ENCODE data around the gene CHST9. TPM values are rescaled to one million over a fixed set of nuclear protein-coding genes. Genes with fewer than 3 reads are reported as not detected.
A peak's percentile ranks its signal among the peaks of the same experiment; 100 is the strongest.

Gene CHST9
- total and polyA plus RNA-seq, 2 of the 13 experiments (the other 11 are each of a cell fraction or from before 2014, with no cell fraction given), result 3.2 to 9.6 TPM

DNA sequence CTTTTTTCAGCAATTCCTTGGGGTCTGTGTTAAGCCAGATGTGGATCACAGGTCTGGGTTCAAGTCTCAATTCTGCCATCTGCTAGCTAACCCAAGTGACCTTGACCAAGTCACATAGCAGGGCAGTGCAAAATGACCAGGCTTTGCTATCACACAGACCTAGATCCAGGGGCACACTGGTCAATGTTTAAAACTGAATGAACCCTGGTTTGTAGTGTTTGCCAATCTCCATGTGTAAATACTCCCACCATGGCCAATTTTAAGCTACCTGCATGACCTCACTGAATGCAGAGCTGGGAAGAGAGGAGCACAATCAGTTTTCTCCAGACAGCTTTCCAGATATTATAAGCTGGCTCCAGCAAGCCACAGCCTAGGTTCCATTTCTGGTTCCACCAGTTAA lies 142.9 kb downstream of the CHST9 start (continued):
- TF ChIP-seq, protein P1, sequence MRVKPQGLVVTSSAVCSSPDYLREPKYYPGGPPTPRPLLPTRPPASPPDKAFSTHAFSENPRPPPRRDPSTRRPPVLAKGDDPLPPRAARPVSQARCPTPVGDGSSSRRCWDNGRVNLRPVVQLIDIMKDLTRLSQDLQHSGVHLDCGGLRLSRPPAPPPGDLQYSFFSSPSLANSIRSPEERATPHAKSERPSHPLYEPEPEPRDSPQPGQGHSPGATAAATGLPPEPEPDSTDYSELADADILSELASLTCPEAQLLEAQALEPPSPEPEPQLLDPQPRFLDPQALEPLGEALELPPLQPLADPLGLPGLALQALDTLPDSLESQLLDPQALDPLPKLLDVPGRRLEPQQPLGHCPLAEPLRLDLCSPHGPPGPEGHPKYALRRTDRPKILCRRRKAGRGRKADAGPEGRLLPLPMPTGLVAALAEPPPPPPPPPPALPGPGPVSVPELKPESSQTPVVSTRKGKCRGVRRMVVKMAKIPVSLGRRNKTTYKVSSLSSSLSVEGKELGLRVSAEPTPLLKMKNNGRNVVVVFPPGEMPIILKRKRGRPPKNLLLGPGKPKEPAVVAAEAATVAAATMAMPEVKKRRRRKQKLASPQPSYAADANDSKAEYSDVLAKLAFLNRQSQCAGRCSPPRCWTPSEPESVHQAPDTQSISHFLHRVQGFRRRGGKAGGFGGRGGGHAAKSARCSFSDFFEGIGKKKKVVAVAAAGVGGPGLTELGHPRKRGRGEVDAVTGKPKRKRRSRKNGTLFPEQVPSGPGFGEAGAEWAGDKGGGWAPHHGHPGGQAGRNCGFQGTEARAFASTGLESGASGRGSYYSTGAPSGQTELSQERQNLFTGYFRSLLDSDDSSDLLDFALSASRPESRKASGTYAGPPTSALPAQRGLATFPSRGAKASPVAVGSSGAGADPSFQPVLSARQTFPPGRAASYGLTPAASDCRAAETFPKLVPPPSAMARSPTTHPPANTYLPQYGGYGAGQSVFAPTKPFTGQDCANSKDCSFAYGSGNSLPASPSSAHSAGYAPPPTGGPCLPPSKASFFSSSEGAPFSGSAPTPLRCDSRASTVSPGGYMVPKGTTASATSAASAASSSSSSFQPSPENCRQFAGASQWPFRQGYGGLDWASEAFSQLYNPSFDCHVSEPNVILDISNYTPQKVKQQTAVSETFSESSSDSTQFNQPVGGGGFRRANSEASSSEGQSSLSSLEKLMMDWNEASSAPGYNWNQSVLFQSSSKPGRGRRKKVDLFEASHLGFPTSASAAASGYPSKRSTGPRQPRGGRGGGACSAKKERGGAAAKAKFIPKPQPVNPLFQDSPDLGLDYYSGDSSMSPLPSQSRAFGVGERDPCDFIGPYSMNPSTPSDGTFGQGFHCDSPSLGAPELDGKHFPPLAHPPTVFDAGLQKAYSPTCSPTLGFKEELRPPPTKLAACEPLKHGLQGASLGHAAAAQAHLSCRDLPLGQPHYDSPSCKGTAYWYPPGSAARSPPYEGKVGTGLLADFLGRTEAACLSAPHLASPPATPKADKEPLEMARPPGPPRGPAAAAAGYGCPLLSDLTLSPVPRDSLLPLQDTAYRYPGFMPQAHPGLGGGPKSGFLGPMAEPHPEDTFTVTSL (CRISPR knock-in tag; IDR thresholded peaks at IDR 0.05; ENCODE audit: borderline replicate concordance), result peak; percentile 47; the same call in 1 of the 2 replicates
- TF ChIP-seq ZNF263 (CRISPR knock-in tag; IDR thresholded peaks at IDR 0.05) (0 out of 2 replicates have a peak, but pooled peaks have one; percentile 26), ZNF292 (CRISPR knock-in tag; IDR thresholded peaks at IDR 0.05; ENCODE audit: borderline replicate concordance, low read depth) (peak; percentile 85; the same call in 1 of the 2 replicates), FOXO1 (CRISPR knock-in tag; IDR thresholded peaks at IDR 0.05) (no peak), RARA (CRISPR knock-in tag; IDR thresholded peaks at IDR 0.05) (peak; percentile 39; the same call in 1 of the 2 replicates), MLLT10 (CRISPR knock-in tag; IDR thresholded peaks at IDR 0.05) (no peak), NAIF1 (CRISPR knock-in tag; IDR thresholded peaks at IDR 0.05; ENCODE audit: borderline replicate concordance) (no peak), RCOR2 (CRISPR knock-in tag; IDR thresholded peaks at IDR 0.05) (0 out of 2 replicates have a peak, but pooled peaks have one; percentile 21), FOXJ3 (CRISPR knock-in tag; IDR thresholded peaks at IDR 0.05; ENCODE audit: borderline replicate concordance) (peak; percentile 42; the same call in 1 of the 2 replicates), LCORL (IDR thresholded peaks at IDR 0.05) (no peak), LCORL (CRISPR knock-in tag; IDR thresholded peaks at IDR 0.05) (peak; percentile 63; the same call in 1 of the 2 replicates), ZNF7 (CRISPR knock-in tag; IDR thresholded peaks at IDR 0.05) (peak; percentile 33; the same call in 1 of the 2 replicates), MIXL1 (CRISPR knock-in tag; IDR thresholded peaks at IDR 0.05) (peak; percentile 52), MED1 (CRISPR knock-in tag; IDR thresholded peaks at IDR 0.05) (peak; percentile 30; the same call in 1 of the 2 replicates), ESRRA (CRISPR knock-in tag; IDR thresholded peaks at IDR 0.05; ENCODE audit: low read depth) (peak; percentile 72; the same call in 1 of the 2 replicates), NR2F2 (IDR thresholded peaks at IDR 0.05; ENCODE audit: borderline replicate concordance, low read depth) (peak; percentile 24; the same call in 1 of the 2 replicates), PITX1 (CRISPR knock-in tag; IDR thresholded peaks at IDR 0.05) (0 out of 2 replicates have a peak, but pooled peaks have one; percentile 37), ZMYM4 (CRISPR knock-in tag; IDR thresholded peaks at IDR 0.05) (peak; percentile 87)
- TF ChIP-seq, protein P2, sequence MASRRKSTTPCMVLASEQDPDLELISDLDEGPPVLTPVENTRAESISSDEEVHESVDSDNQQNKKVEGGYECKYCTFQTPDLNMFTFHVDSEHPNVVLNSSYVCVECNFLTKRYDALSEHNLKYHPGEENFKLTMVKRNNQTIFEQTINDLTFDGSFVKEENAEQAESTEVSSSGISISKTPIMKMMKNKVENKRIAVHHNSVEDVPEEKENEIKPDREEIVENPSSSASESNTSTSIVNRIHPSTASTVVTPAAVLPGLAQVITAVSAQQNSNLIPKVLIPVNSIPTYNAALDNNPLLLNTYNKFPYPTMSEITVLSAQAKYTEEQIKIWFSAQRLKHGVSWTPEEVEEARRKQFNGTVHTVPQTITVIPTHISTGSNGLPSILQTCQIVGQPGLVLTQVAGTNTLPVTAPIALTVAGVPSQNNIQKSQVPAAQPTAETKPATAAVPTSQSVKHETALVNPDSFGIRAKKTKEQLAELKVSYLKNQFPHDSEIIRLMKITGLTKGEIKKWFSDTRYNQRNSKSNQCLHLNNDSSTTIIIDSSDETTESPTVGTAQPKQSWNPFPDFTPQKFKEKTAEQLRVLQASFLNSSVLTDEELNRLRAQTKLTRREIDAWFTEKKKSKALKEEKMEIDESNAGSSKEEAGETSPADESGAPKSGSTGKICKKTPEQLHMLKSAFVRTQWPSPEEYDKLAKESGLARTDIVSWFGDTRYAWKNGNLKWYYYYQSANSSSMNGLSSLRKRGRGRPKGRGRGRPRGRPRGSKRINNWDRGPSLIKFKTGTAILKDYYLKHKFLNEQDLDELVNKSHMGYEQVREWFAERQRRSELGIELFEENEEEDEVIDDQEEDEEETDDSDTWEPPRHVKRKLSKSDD (CRISPR knock-in tag; IDR thresholded peaks at IDR 0.05; ENCODE audit: low read depth), result no peak
- TF ChIP-seq, protein P3, sequence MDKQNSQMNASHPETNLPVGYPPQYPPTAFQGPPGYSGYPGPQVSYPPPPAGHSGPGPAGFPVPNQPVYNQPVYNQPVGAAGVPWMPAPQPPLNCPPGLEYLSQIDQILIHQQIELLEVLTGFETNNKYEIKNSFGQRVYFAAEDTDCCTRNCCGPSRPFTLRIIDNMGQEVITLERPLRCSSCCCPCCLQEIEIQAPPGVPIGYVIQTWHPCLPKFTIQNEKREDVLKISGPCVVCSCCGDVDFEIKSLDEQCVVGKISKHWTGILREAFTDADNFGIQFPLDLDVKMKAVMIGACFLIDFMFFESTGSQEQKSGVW (CRISPR knock-in tag; IDR thresholded peaks at IDR 0.05; ENCODE audit: borderline replicate concordance), result no peak
